ENCODE data around the gene RHOBTB3.

GRCh38 chr5:95721582-95722295 is 9.4 kb upstream of the RHOBTB3 start:
- no peak for TF ChIP-seq CTCF (IDR thresholded peaks at IDR 0.05)
- TF ChIP-seq POLR2A (IDR thresholded peaks at IDR 0.05), result no peak

Data from thyroid gland (tissue), 4 donors.